ENCODE measurements around the gene PADI3. TPM values are rescaled to one million over a fixed set of nuclear protein-coding genes. Genes with fewer than 3 reads are reported as not detected.
"Not testable (repeated sequence)": the region's sequence is repeated elsewhere in the genome, so short reads cannot be mapped to it uniquely, and the experiment has no call there.

The PADI3 gene
- polyA plus RNA-seq, 1 donor = not detected

DNA sequence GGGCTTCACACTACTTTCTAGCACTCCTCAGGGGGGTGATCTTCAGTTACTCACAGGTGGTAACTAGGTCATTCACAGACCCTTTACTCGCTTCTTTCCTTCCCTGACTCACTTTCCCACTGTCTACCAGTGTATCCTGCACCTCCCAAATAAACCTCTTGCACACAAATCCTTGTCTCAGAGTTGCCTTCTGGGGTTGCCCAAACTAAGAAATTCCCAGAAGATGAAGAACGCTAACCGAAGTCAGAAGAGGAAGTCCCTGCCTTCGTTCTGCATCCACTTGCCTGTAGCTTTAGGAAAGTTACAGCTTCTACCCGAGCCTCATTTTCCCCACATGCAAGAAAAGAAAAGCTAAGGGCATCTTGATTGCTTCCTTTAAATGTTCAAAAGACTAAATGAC lies 47.2 kb downstream of the PADI3 start:
- no peak for DNase-seq (ENCODE audit: low read depth)

DNA sequence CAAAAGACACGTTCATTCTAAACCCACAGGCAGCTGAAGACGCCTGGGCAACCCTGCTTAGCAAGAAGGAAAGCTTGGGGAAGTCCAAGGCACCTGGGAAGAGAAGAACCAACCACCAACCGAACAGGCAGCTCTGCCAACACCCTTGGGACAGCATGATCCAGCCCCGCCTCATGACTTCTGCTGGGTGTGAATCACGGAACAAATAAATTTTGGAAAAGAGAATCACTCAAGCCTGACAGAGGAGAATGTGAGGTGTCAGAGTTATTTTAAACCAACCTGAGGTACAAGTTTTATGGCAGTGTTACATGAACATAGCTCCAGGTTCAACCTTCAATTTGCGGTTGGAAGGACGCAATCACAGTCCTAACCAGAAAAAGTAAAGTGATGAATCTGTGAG lies 49.1 kb downstream of the PADI3 start:
- no peak for DNase-seq (ENCODE audit: low read depth)

DNA sequence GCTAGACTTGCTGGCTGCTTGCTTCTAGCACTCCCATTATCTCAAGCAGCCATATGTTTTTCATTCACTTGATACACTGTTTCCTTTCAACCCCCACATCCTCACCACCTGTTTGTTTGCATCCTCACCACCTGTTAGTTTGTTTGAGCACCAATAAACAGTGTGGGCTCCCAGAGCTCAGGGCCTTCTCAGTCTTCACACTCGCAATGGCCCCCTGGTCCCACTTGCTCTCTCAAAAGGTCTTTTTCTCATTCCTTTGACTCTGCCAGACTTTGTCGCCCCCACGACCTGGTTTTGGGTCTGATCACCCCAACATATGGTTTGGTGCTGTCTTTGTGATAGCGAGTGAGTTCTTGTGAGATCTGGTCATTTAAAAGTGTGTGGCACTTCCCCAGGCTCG lies 52.9 kb downstream of the PADI3 start:
- DNase-seq (ENCODE audit: low read depth) = no peak

DNA sequence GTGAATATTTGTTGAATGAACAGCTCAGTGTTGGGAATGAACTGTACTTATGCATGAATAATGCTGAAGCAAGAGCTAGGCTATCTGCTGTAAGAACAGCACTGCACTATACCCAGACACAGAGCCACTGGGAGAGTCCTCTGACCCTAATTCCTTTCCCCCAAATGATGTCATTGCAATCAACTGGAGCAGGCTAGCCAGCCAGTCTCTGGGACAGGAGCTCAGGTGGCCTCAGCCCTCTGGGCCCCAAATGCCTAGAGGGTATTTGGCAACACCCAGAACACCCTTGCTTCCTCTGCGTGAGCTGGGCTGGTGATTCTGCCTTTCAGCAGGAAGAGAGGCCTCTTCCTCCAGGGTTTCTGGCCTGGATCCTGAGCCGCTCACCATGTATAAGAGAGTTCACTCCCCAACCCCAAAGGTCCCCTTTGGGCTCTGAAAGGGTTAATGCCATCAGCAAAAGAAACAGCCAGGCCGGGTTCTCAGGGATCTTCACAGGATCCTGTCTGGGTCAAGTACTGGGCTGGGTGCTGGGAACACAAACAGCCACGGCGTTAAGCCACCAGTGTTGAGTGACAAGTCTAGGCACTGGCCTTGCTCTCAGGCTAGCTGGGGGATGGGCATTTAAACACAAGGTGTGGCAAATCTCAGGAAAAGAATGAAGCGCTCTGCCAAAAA lies 55.4 kb downstream of the PADI3 start:
- DNase-seq (ENCODE audit: low read depth) = no peak

DNA sequence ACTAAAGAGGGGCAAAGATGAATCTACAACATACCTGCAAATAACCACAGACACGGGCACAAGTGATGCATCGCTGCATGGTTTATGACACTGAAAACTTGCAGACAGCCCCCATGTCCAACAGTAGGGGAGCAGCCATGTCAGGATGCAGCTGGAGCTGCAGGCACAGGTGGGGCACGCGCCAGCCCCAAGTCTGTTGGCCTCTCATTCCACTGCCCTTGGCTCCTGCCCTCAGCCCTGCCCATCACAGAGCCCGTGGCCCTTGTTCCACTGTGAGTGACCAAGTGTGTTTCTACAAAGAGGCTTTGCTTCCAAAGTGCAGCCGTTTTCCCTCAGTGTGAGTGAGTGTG lies 55.9 kb downstream of the PADI3 start:
- no peak for DNase-seq (ENCODE audit: low read depth)

DNA sequence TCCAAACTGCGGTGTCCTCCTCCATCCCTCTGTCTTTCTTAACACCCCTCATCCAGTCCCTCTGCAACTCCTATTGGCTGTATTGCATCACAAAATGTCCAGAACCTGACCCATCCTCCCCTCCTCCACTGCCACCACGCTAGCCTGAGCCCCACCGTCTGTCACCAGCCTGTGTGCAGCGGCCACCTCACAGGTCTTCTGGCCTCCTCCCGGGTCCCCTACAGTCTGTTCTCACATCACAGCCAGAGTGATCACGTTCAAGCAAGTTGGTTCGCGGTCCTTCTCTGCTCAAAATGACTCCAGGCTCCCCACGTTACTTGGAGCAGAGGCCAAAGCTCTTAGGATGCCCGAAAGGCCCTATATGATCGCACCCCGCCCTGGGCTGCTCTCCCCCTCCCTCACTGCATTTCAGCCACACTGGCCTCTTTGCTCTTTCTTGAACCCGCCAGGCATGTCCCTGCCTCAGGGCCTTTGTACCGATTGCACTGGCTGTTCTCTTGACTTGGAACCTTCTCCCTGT lies 56.7 kb downstream of the PADI3 start:
- DNase-seq (ENCODE audit: low read depth) = no peak

DNA sequence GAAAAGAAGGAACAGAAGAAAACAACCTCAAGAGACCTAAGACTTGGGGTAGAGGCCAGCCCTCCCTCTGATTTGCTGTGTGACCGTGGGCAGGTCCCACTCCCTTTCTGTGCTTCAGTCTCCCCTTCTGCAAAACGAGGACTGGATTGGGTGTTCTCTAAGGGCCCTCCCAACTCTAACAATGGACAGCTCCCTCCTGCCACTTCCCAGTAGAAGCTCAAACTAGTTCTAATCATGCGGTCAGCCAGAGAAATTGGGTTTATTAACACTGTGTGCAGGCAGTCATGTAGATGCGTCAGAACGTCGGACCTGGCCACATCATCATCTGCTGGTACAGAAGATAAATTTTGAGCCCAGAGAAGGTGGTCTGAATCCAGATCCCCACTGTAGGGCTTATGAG lies 57.5 kb downstream of the PADI3 start:
- DNase-seq (ENCODE audit: low read depth) = no peak

DNA sequence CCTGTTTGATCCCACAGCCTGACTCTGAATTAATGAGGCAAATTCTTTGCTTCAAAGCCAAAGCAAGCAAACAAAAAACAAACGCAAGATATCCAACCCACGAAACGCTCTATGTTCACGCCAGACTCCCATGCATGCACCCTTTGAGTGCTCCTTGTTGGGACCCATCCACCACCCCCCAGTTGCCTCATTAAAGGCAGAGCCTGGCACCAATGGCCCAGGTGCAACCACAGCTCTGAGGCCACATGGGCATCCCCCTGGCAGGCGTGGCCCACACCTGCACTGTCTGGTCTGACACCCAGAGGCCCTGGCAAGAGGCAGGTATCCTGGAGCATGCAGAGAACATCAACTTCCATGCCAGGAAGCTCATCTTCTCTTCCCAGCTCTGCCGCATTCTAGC lies 58.0 kb downstream of the PADI3 start:
- DNase-seq (ENCODE audit: low read depth) = no peak

DNA sequence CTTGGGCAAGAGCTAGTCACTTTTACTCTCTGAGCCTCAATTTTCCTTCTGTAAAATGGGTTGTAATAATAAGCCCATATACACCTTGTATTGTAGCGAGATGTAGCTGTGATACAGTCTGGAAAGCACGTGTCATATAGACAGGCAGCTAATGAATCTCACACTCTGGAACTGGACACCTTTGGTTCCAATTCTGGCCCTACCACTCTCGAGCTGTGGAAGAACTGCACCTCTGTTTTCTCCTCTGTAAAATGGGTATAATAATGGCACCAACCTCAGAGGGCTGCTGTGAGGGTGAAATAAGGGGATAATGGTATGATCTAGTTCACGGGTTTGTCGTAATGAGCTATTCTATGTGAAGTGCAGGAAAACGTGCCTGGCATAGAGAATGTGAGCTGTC lies 58.4 kb downstream of the PADI3 start:
- no peak for DNase-seq (ENCODE audit: low read depth)

DNA sequence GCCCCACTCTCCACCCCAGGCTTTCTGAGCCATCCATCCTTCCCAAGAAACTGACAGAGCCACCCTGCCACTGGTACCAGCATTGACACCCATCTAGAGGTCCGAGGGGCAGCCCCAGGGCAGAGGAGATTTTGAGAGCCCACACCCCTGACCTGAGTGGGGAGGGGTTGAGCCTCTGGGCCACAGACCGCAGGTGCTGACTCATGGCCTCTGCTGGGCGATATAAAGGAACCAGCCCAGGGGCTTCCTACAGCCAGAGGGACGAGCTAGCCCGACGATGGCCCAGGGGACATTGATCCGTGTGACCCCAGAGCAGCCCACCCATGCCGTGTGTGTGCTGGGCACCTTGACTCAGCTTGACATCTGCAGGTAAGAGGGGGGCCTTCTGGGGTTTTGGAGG lies 59.0 kb downstream of the PADI3 start, which contains the start of gene PADI4:
Gene PADI4, plus strand, starts transcription at position 252 of the 400 bp plus-strand sequence. Its CDS starts 26 bp downstream, at position 278.
- DNase-seq (ENCODE audit: low read depth) = no peak

DNA sequence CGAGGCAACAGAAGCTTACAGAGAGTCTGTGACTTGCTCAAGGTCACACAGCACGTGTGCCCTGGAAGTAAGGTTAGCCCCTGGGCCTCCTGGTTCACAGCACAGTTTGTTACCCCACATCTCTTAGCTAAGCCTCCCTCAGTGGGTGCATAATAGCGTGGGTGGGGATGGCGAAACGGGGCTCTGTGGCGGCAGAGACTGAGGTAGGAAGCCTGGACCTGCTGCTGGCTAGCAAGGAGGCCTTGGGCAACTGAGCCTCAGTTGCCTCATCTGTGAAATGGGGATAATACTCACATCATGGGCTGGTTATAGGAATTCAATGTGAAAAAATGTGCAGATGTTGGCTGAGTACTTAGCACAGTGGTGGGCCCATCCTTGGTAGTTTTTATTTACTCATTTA lies 59.7 kb downstream of the PADI3 start:
- DNase-seq (ENCODE audit: low read depth) = no peak

DNA sequence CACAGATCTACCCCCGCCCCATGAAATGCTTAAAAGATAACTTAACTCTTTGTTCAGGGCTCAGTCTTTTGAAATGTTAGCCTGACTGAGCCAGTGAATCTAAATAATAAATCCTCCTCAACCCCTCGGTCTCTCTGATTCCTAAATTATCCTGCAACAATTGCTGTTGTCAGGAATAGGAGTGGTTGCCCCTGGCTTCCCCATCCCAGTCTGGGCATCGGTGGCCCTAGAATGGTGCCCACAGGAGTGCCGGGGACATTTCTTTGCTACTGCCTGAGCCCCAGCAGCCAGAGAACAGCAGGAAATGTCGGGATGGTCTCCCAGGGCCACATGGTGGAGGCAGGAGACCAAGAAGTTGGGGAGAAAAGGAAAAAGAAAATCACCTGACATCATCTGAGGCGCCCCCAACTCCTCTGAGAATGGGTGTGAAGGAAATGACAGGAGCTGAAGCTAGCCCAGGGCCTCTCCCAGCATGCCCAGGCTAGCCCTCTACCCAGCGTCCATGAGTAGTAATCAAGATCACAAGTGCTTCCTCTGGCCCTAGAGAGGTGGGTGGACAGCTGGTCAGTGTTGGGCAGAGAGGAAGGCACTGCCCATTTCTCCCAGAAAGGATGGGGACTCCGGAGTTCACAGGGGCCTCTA lies 60.6 kb downstream of the PADI3 start:
- no peak for DNase-seq (ENCODE audit: low read depth)

DNA sequence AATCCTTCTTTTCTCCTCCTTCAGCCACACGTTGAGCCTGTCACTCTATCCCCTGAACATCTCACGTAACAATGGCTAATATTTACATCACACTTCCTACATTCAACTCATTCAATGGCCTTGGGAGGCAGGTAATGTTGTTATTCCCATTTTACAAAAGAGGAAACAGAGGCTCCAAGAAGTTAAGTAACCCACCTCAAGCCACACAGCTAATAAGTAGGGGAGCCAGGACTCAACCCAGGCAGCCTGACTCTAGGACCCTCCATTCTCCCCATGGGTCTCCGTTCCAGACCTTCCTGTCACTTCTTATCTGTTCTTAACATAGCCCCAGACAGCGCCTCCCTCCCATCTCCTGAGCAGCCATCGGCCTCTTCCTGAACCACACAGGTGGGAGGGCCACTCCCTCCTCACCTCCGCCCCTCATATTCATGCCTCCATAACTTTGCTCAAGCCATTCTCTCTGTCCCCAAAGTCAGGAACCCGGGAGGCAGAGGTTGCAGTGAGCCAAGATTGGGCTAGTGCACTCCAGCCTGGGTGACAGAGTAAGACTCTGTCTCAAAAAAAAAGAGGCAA lies 61.3 kb downstream of the PADI3 start:
- DNase-seq (ENCODE audit: low read depth) = no peak

DNA sequence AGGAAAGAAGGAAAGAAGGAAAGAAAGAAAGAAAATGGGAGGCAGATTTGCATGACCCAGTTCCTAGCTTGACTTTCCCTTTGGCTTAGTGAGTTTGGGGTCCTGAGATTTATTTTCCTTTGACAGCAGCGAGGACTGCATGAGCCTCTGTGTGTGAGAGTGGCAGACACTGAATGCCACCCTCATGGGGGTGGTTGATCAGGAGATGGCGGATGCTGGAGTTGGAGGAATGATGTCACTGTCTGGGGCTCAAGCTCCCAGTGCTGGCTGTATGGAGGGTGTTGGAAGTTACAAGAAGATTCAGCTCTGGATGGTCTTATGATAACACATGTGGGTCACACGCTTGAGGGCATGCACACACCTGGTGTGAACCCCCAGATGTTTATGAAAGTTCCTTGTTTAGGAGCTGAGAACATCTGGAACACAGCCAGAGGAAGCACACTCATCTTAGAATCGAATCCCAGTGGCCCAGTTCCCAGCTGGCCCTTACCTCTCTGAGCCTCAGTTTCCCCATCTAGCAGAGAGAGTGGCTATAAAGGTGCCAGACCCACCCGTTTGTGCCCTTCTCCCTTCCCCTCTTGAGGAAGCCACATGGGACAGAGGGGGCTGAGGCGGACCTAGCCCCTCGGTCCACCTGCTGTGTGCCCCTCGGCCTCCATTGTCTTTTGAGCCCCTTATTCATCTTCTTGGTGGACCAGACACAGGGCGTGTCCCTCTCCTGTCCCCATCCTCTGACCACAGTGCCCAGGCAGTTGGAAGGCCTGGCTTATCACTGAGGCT lies 64.8 kb downstream of the PADI3 start:
- no peak for DNase-seq (ENCODE audit: low read depth)

DNA sequence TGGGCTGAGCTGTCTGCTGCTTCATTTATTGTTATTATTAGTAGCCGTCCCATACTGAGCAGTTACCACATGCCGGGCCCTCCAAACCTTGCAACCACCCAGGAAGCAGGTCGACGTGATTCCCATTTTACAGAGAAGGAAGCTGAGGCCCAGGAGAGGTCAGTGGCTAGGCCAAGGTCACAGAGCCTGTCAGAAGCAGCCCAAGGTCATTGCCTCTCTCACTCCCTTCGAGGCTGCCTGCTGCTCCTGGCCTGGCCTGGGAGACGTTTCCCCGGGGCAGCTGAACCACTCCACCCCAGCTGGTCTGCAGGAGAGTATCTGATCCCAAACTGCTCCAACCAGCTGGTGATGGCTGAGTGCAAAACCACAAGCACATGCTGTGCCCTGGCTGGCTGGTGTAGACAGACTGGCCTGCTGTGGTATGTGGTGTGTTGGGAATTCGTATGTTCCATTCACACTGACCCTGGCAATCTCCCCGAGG lies 65.6 kb downstream of the PADI3 start:
- no peak for DNase-seq (ENCODE audit: low read depth)

DNA sequence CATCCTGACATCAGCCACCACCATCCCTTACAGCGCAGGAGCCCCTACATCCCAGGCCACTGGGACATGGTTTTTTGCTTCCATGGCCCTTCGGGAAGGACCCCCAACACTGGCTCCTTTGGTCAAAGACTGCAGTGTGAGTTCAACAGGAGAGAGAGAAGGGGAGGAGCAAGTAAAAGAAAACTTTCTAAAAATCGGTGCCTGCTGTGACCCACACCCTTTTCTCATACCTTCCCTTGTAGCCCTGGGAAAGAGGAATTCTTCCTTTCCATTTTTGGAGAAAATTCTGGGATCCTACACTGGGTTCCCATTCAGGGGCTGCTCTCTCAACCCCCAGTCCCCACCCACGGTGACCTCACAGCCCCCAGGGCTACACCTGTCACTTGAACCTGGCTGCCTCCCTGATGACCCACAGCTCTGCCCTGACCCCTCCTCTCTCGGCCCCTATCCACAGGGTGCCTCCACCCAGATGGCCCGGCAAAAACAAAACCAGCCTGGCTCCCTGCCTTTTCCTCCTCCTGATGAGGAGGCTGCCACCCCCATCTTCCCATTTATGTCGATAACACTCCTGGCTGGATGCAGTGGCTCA lies 66.7 kb downstream of the PADI3 start:
- DNase-seq (ENCODE audit: low read depth) = no peak

DNA sequence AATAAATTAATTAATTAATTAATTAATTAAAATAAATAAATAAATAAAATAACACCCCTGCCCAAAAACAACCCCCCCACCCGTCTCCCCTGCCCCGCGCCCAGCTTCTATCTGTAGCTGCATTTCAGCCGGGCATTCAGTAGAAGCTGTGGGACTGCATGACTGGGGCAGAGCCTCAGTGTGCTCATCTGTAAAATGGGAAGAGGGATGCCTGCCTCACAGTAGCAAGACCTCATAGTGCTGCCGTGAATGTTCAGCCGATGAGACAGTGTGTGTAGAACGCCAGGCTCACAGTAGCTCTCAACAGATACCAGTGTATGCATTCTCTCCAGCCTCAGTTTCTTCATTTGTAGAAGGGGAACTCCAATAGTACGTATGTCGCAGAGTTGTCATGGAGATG lies 67.8 kb downstream of the PADI3 start:
- DNase-seq (ENCODE audit: low read depth) = no peak

DNA sequence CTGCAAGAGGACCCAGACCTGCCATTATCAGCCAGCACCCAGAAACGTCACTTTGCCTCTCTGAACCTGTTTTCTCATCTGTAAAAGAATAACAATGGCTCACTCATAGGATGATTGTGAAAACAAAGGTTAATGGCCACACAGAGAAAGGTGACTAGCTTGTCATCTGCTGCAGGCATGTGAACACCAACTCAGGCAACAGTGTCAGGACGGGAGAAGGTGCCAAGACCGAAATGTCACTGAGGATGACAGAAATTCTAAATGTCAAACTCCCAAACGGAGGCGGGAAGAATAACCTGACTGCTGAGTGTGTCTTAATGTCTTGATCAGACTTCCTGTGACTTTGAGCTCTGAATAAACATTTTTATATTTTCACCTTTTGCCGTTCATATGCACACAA lies 69.4 kb downstream of the PADI3 start:
- no peak for DNase-seq (ENCODE audit: low read depth)

DNA sequence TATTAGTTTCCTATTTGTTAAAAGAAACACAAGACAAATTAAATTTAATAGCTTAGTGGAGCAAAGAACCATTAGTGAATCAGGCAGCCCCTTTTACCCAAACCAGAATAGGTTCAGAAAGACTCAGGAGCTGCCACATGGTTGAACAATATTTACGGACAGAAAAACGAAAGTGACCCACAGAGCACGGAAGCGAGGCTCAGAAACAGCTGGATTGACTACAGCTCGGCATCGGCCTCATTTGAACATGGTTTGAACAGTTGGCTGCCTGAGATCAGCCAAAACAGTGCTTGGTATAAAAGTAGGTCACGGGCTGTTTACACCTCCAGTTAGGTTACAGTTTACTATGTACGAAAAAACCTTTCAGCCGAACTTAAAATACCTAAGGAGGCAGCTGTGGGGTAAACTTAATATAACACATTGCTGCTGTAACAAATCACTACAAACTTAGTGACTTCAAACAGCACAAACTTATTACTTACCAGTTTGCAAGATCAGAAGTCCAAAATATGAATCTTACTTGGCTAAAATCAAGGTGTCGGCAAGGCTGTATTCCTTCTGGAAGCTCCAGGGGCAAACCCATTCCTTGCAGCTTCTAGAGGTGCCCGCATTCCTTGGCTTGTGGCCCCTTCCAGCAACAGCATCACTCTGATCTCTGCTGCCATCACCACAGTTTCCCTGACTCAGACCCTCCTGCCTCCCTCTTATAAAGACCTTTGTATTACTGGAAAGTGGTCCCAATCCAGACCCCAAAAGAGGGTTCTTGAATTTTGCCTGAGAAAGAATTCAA lies 70.9 kb downstream of the PADI3 start:
- DNase-seq (ENCODE audit: low read depth) = no peak

DNA sequence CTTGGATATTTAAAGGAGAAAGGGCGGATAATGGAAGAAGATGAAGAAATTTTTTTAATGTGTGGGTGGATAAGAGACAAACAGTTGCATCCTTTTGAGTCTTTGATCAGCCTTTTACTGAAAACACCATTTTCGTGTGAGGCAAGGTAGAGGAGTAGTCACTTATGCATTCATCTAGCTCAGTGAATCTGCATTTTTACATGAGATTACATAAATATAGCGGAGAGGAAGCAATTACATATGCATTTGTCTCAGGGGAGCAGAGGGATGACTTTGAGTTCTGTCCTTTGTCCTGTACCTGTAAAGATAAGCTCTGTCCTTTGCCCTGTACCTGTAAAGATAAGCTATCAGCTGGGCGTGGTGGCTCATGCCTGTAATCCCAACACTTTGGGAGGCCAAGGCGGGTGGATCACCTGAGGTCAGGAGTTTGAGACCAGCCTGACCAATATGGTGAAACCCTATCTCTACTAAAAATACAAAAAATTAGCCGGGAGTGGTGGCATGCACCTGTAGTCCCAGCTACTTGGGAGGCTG lies 73.0 kb downstream of the PADI3 start:
- not testable (repeated sequence) for DNase-seq (ENCODE audit: low read depth)

DNA sequence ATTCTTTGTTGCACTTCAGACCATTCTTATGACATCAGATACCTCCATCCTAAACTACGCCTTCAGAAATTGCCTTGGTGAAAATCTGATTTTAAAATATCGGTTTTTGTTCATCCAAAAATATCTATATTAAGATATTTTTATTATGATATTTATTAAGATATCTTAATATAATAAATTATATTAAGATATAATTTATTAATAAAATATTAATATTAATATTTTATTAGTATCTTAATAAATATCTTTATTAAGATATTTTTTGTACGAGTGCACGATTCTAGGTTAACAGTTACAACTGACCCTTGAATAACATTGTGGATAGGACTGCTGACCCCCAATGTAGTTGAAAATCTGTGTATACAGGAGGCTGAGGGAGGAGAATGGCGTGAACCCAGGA lies 80.0 kb downstream of the PADI3 start:
- DNase-seq (ENCODE audit: low read depth) = no peak

All from forelimb muscle (tissue), 1 donor.